SK-N-SH treated with all-trans-retinoic acid at 6 μM for 48 hours (cell line): ENCODE measurements around the gene ALOX12B.

ENCODE experiments used
- ATAC-seq: fragments of 200-7000 bp; cut with Tn5 transposase; 3 replicates; pipeline ENCODE4 v1.9.1; 2020; ENCODE audit warnings: mild to moderate bottlenecking, moderate library complexity
- ARNTL ChIP-seq: fragments of 450-650 bp; formaldehyde crosslinking; IDR thresholded peaks from 2 replicates; pipeline ENCODE4 v1.5.0; 2020; ENCODE audit warnings: low read depth, mild to moderate bottlenecking, moderate library complexity, borderline replicate concordance
- BACH2 ChIP-seq: fragments of 250-450 bp; sonication (Bioruptor Pico); IDR thresholded peaks from 2 replicates; pipeline ENCODE4 v1.9.0; 2021; ENCODE audit warnings: mild to moderate bottlenecking, borderline replicate concordance
- CSDC2 ChIP-seq: fragments of 250-450 bp; sonication (Bioruptor Pico); IDR thresholded peaks from 2 replicates; pipeline ENCODE4 v1.5.0; 2020; ENCODE audit warnings: mild to moderate bottlenecking, moderate library complexity
- ESRRG ChIP-seq: fragments of 250-450 bp; sonication (Bioruptor Pico); IDR thresholded peaks from 2 replicates; pipeline ENCODE4 v1.6.1; 2021; ENCODE audit warnings: mild to moderate bottlenecking
- GLIS3 ChIP-seq: fragments of 250-450 bp; sonication (Bioruptor Pico); IDR thresholded peaks from 2 replicates; pipeline ENCODE4 v1.5.0; 2020; ENCODE audit warnings: mild to moderate bottlenecking, moderate library complexity
- ISL1 ChIP-seq: fragments of 250-450 bp; sonication (Bioruptor Pico); IDR thresholded peaks from 2 replicates; pipeline ENCODE4 v2.1.2; 2022; ENCODE audit warnings: mild to moderate bottlenecking, moderate library complexity
- OSR1 ChIP-seq: fragments of 250-450 bp; sonication (Bioruptor Pico); IDR thresholded peaks from 2 replicates; pipeline ENCODE4 v1.8.0; 2022; ENCODE audit warnings: moderate library complexity, mild to moderate bottlenecking, inconsistent platforms
- PPARA ChIP-seq: fragments of 250-450 bp; sonication (Bioruptor Pico); IDR thresholded peaks from 2 replicates; pipeline ENCODE4 v1.5.0; 2020; ENCODE audit warnings: mild to moderate bottlenecking, borderline replicate concordance
- RARB ChIP-seq: fragments of 250-450 bp; sonication (Bioruptor Pico); IDR thresholded peaks from 2 replicates; pipeline ENCODE4 v1.8.0; 2021; ENCODE audit warnings: mild to moderate bottlenecking, moderate library complexity
- SNAI2 ChIP-seq: fragments of 250-450 bp; sonication (Bioruptor Pico); IDR thresholded peaks from 2 replicates; pipeline ENCODE4 v1.5.0; 2020; ENCODE audit warnings: mild to moderate bottlenecking, moderate library complexity
- TCF4 ChIP-seq: fragments of 250-450 bp; sonication (Bioruptor Pico); IDR thresholded peaks from 2 replicates; pipeline ENCODE4 v1.8.0; 2021; ENCODE audit warnings: mild to moderate bottlenecking, moderate library complexity, borderline replicate concordance
- ZC3H10 ChIP-seq: fragments of 250-450 bp; sonication (Bioruptor Pico); IDR thresholded peaks from 2 replicates; pipeline ENCODE4 v1.5.1; 2021; ENCODE audit warnings: mild to moderate bottlenecking, moderate library complexity
- ZFP3 ChIP-seq: fragments of 250-450 bp; sonication (Bioruptor Pico); IDR thresholded peaks from 2 replicates; pipeline ENCODE4 v1.5.0; 2020; ENCODE audit warnings: mild to moderate bottlenecking, moderate library complexity
- ZFP30 ChIP-seq: fragments of 450-650 bp; formaldehyde crosslinking; IDR thresholded peaks from 2 replicates; pipeline ENCODE4 v1.5.0; 2022; ENCODE audit warnings: mild to moderate bottlenecking, moderate library complexity
- ZNF565 ChIP-seq: fragments of 450-650 bp; formaldehyde crosslinking; conservative IDR thresholded peaks from 2 replicates; pipeline ENCODE4 v1.5.0; 2020; ENCODE audit warnings: low read depth, mild to moderate bottlenecking, moderate library complexity
- ZNF70 ChIP-seq: fragments of 450-650 bp; formaldehyde crosslinking; IDR thresholded peaks from 2 replicates; pipeline ENCODE4 v1.5.0; 2020; ENCODE audit warnings: mild to moderate bottlenecking, moderate library complexity
- ZNF8 ChIP-seq: fragments of 450-650 bp; formaldehyde crosslinking; IDR thresholded peaks from 2 replicates; pipeline ENCODE4 v1.5.0; 2020; ENCODE audit warnings: mild to moderate bottlenecking, moderate library complexity
- TF ChIP-seq, protein P1 (sequence below): fragments of 250-450 bp; sonication (Bioruptor Pico); IDR thresholded peaks from 2 replicates; pipeline ENCODE4 v1.8.0; 2021; ENCODE audit warnings: low read depth, mild to moderate bottlenecking, moderate library complexity, borderline replicate concordance
- TF ChIP-seq, protein P2 (sequence below): fragments of 250-450 bp; sonication (Bioruptor Pico); IDR thresholded peaks from 2 replicates; pipeline ENCODE4 v1.5.1; 2021; ENCODE audit warnings: mild to moderate bottlenecking, moderate library complexity
- TF ChIP-seq, protein P3 (sequence below): fragments of 250-450 bp; sonication (Bioruptor Pico); IDR thresholded peaks from 2 replicates; pipeline ENCODE4 v1.5.0; 2020; ENCODE audit warnings: mild to moderate bottlenecking, moderate library complexity
- TF ChIP-seq, protein P4 (sequence below): fragments of 250-450 bp; sonication (Bioruptor Pico); IDR thresholded peaks from 2 replicates; pipeline ENCODE4 v1.8.0; 2020; ENCODE audit warnings: mild to moderate bottlenecking, moderate library complexity, borderline replicate concordance
- TF ChIP-seq, protein P5 (sequence below): fragments of 250-450 bp; sonication (Bioruptor Pico); IDR thresholded peaks from 2 replicates; pipeline ENCODE4 v1.5.1; 2020; ENCODE audit warnings: low read depth, mild to moderate bottlenecking, moderate library complexity

ALOX12B gene

DNA sequence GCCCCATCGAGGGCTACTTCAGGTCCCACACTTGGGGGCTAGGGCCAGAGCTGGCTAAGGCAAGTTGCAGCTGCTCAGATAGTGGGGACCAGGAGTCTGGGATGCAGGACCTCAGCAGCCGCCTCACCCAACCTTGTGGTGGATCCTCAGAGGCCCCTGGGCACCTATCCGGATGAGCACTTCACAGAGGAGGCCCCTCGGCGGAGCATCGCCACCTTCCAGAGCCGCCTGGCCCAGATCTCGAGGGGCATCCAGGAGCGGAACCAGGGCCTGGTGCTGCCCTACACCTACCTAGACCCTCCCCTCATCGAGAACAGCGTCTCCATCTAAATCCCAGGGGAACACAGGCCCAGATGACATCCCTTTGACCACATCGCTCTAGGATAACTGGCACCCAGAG lies 39.3 kb downstream of the ALOX12B start:
- ATAC-seq: no peak
- TF ChIP-seq ESRRG (CRISPR knock-in tag) (no peak), GLIS3 (CRISPR knock-in tag) (no peak), ZC3H10 (CRISPR knock-in tag) (no peak)
- TF ChIP-seq, protein P1, sequence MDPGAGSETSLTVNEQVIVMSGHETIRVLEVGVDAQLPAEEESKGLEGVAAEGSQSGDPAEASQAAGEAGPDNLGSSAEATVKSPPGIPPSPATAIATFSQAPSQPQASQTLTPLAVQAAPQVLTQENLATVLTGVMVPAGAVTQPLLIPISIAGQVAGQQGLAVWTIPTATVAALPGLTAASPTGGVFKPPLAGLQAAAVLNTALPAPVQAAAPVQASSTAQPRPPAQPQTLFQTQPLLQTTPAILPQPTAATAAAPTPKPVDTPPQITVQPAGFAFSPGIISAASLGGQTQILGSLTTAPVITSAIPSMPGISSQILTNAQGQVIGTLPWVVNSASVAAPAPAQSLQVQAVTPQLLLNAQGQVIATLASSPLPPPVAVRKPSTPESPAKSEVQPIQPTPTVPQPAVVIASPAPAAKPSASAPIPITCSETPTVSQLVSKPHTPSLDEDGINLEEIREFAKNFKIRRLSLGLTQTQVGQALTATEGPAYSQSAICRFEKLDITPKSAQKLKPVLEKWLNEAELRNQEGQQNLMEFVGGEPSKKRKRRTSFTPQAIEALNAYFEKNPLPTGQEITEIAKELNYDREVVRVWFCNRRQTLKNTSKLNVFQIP (CRISPR knock-in tag): no peak
- TF ChIP-seq, all 23 proteins: peak for 0

DNA sequence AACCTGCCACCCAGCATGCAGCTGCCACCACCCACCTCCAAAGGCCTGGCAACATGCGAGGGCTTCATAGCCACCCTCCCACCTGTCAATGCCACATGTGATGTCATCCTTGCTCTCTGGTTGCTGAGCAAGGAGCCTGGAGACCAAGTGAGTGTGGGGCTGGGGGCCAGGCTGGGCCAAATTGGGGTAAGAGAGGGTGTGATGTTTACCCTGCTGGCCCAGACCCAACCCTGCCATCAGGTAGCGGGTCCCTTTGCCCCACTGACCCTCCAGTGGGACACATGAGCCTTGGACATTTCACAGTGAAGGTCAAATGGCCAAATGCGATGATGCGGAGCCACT lies 39.8 kb downstream of the ALOX12B start:
- TF ChIP-seq SNAI2 (CRISPR knock-in tag): no peak
- TF ChIP-seq, protein P2, sequence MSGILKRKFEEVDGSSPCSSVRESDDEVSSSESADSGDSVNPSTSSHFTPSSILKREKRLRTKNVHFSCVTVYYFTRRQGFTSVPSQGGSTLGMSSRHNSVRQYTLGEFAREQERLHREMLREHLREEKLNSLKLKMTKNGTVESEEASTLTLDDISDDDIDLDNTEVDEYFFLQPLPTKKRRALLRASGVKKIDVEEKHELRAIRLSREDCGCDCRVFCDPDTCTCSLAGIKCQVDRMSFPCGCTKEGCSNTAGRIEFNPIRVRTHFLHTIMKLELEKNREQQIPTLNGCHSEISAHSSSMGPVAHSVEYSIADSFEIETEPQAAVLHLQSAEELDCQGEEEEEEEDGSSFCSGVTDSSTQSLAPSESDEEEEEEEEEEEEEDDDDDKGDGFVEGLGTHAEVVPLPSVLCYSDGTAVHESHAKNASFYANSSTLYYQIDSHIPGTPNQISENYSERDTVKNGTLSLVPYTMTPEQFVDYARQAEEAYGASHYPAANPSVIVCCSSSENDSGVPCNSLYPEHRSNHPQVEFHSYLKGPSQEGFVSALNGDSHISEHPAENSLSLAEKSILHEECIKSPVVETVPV: no peak
- no peak for TF ChIP-seq BACH2 (CRISPR knock-in tag)
- TF ChIP-seq, protein P3, sequence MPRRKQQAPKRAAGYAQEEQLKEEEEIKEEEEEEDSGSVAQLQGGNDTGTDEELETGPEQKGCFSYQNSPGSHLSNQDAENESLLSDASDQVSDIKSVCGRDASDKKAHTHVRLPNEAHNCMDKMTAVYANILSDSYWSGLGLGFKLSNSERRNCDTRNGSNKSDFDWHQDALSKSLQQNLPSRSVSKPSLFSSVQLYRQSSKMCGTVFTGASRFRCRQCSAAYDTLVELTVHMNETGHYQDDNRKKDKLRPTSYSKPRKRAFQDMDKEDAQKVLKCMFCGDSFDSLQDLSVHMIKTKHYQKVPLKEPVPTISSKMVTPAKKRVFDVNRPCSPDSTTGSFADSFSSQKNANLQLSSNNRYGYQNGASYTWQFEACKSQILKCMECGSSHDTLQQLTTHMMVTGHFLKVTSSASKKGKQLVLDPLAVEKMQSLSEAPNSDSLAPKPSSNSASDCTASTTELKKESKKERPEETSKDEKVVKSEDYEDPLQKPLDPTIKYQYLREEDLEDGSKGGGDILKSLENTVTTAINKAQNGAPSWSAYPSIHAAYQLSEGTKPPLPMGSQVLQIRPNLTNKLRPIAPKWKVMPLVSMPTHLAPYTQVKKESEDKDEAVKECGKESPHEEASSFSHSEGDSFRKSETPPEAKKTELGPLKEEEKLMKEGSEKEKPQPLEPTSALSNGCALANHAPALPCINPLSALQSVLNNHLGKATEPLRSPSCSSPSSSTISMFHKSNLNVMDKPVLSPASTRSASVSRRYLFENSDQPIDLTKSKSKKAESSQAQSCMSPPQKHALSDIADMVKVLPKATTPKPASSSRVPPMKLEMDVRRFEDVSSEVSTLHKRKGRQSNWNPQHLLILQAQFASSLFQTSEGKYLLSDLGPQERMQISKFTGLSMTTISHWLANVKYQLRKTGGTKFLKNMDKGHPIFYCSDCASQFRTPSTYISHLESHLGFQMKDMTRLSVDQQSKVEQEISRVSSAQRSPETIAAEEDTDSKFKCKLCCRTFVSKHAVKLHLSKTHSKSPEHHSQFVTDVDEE: no peak
- TF ChIP-seq, protein P1 (CRISPR knock-in tag): no peak
- no peak for TF ChIP-seq ARNTL (CRISPR knock-in tag)
- TF ChIP-seq ZFP30 (CRISPR knock-in tag): no peak
- TF ChIP-seq CSDC2: no peak
- TF ChIP-seq ZNF565: no peak
- TF ChIP-seq, protein P4, sequence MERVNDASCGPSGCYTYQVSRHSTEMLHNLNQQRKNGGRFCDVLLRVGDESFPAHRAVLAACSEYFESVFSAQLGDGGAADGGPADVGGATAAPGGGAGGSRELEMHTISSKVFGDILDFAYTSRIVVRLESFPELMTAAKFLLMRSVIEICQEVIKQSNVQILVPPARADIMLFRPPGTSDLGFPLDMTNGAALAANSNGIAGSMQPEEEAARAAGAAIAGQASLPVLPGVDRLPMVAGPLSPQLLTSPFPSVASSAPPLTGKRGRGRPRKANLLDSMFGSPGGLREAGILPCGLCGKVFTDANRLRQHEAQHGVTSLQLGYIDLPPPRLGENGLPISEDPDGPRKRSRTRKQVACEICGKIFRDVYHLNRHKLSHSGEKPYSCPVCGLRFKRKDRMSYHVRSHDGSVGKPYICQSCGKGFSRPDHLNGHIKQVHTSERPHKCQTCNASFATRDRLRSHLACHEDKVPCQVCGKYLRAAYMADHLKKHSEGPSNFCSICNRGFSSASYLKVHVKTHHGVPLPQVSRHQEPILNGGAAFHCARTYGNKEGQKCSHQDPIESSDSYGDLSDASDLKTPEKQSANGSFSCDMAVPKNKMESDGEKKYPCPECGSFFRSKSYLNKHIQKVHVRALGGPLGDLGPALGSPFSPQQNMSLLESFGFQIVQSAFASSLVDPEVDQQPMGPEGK (CRISPR knock-in tag): no peak
- TF ChIP-seq GLIS3 (CRISPR knock-in tag): no peak
- TF ChIP-seq RARB (CRISPR knock-in tag): no peak
- no peak for TF ChIP-seq PPARA
- TF ChIP-seq TCF4: no peak
- no peak for TF ChIP-seq ZNF8 (CRISPR knock-in tag)
- TF ChIP-seq ZNF70 (CRISPR knock-in tag): no peak
- TF ChIP-seq, protein P5, sequence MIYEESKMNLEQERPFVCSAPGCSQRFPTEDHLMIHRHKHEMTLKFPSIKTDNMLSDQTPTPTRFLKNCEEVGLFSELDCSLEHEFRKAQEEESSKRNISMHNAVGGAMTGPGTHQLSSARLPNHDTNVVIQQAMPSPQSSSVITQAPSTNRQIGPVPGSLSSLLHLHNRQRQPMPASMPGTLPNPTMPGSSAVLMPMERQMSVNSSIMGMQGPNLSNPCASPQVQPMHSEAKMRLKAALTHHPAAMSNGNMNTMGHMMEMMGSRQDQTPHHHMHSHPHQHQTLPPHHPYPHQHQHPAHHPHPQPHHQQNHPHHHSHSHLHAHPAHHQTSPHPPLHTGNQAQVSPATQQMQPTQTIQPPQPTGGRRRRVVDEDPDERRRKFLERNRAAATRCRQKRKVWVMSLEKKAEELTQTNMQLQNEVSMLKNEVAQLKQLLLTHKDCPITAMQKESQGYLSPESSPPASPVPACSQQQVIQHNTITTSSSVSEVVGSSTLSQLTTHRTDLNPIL (CRISPR knock-in tag): no peak
- ATAC-seq: no peak

DNA sequence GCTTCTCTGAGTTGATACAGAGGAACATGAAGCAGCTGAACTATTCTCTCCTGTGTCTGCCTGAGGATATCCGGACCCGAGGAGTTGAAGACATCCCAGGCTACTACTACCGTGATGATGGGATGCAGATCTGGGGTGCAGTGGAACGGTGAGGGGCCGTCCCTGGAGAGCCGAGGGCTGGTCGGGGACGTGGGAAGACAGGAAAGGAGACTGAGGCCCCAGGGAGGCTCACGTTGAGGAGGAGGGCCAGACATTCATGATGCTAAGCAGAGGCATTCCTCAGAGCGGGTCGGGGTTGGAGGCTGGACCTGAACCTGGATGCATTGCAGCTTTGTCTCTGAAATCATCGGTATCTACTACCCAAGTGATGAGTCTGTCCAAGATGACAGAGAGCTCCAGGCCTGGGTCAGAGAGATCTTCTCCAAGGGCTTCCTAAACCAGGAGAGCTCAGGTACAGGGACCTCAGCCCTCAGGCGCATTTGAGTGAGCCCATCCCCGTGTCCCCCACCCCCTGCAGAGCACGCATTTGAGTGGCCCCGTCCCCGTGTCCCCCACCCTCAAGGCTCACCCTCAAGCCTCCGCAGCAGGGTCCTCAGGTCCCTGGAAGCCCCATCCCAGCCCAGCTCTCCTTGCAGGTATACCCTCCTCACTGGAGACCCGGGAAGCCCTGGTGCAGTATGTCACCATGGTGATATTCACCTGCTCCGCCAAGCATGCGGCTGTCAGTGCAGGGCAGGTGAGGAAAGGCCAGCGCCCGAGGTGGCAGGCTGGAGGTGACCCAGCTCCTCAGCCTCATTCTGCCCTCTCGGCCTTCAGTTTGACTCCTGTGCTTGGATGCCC lies 40.4 kb downstream of the ALOX12B start:
- ATAC-seq: no peak
- TF ChIP-seq SNAI2 (CRISPR knock-in tag): no peak
- TF ChIP-seq ISL1 (CRISPR knock-in tag): no peak
- no peak for TF ChIP-seq ZNF8 (CRISPR knock-in tag)
- no peak for TF ChIP-seq GLIS3 (CRISPR knock-in tag)
- no peak for TF ChIP-seq OSR1 (CRISPR knock-in tag)
- TF ChIP-seq, protein P4 (CRISPR knock-in tag): no peak
- no peak for TF ChIP-seq ARNTL (CRISPR knock-in tag)
- no peak for TF ChIP-seq TCF4
- no peak for TF ChIP-seq ZFP30 (CRISPR knock-in tag)
- no peak for TF ChIP-seq ZFP3 (CRISPR knock-in tag)
